ENCODE results near the gene RNF5.
"Not testable (repeated sequence)": the region's sequence is repeated elsewhere in the genome, so short reads cannot be mapped to it uniquely, and the experiment has no call there.

RNF5 gene

DNA sequence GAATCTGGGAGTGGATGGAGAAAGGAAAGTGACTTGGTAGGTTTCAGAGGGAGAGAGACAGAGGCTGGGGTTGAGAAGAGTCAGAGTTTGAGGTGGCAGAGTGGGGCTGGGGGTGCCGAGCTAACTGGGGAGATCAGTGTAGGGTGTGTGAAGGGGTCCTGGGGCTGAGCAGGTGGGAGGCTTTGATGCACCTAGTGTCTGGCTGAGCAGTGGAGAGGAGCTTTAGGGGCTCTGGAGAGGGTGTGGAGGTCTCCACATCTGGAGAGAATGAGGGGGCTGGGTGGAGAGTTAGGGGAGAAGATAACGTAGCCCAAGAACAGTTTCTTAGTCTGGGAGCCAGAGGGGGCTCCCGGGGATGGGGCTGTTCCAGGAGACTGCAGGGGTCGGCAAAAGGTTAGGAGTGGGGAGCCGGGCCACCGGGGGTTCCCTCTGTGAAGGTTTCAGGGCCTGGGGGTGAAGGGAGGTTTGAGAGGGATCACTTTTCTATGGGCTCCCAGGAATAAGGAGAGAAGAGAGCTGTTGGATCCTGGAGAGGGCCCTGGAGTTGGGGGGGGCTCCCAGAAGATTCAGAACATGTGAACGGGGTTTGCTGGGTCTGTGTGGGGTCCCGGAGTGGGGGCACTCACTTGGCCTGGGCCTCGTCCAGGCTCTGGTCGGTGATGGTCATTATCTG, 11.0 kb downstream of the RNF5 start:
- Histone ChIP-seq H3K4me1 (peaks cover 50 to 72% (median 63%) of the 10 kb centered on the region in 10 experiments), H3K9me3 (replicated peaks in 1 of 11) (no peaks in the 10 kb centered on the region), H3K27me3 (no peaks in the 10 kb centered on the region), H3K4me3 (peak overlapping the region; percentile 77 to 91 (median 82)), H3K9ac (peak overlapping the region; percentile 92 to 97 (median 94)), H3K4me2 (peak overlapping the region; percentile 91 to 100 (median 98)), H3K36me3 (peaks cover 23 to 36% (median 31%) of the 10 kb centered on the region in 11 experiments), H4K20me1 (peaks cover 0 to 24% (median 7%) of the 10 kb centered on the region in 11 experiments; a peak in 9 of 22 replicates), H3K27ac (peak overlapping the region; percentile 88 to 99 (median 97))
- no peak for TF ChIP-seq Cebpa-rat (IDR thresholded peaks at IDR 0.05)

DNA sequence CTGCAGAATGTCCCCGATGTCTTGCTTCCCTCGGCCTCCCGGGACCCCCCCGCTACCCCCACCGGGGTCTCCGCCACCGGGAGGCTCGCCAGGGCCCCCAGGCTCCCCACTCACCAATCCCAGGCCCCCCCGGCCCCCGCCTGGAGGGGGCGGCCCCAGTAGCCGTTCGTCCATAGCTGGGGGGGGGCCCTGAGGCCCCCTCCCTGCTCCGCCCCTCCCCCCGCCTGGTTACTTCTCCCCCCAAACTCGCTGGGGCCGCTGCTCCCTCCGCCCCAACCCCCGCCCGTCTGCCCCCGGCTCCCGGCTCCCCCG, 11.5 kb downstream of the RNF5 start:
- Histone ChIP-seq H3K4me1 (peaks cover 53 to 77% (median 68%) of the 10 kb centered on the region in 10 experiments), H3K27ac (peak overlapping the region; percentile 88 to 99 (median 97)), H3K9ac (peak overlapping the region; percentile 92 to 97 (median 94)), H3K27me3 (no peaks in the 10 kb centered on the region), H3K4me3 (peak overlapping the region; percentile 77 to 91 (median 82)), H3K9me3 (replicated peaks in 1 of 11) (no peaks in the 10 kb centered on the region), H3K36me3 (peaks cover 22 to 33% (median 28%) of the 10 kb centered on the region in 11 experiments), H3K4me2 (peak overlapping the region; percentile 91 to 100 (median 98)), H4K20me1 (peaks cover 0 to 22% (median 7%) of the 10 kb centered on the region in 11 experiments; a peak in 8 of 22 replicates)
- TF ChIP-seq Cebpa-rat (IDR thresholded peaks at IDR 0.05) = no peak

DNA sequence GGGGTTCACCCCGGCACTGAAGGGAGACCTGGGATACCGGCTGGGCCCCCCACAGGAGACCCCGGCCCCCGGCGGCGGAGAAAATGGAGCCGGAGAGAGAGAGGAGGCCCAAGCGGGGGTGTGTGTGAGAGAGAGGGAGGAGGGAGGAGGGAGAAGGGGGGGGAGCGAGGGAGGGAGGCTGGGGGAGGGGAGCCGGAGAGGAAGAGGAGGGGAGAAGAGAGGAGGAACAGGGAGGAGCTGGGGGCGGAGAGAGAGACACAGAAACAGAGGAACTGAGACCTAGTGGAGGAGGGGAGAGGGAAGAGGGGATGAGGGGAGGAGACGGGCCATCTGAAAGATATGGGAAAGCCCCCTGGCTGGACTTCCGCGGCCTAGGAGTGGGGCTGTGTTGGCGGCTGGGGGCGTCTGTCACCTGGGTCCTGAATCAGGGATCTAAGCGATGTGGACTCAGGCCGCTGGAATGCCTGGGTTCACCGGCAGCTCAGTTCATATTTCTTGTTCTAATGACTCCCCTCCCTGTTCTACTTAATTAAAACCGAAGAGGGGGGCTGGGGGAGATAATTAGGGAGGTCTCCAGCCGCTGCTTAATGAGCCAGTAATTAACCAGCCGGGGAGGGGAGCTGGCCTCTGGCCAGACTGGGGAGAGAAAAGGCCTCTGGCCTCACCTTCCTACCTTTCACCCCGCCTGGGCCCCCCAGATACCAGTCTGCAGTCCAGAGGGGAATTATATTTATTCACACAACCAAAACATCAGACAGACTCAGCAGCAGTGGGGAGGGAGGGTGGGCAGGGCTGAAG, 12.0 kb downstream of the RNF5 start, which contains the start of gene PBX2:
PBX2 (minus strand) TSS at position 149 of the 798 bp plus-strand sequence. CDS start 287 bp downstream, outside the sequence.
- H3K4me1 ChIP-seq = peaks cover 56 to 83% (median 74%) of the 10 kb centered on the region in 10 experiments

DNA sequence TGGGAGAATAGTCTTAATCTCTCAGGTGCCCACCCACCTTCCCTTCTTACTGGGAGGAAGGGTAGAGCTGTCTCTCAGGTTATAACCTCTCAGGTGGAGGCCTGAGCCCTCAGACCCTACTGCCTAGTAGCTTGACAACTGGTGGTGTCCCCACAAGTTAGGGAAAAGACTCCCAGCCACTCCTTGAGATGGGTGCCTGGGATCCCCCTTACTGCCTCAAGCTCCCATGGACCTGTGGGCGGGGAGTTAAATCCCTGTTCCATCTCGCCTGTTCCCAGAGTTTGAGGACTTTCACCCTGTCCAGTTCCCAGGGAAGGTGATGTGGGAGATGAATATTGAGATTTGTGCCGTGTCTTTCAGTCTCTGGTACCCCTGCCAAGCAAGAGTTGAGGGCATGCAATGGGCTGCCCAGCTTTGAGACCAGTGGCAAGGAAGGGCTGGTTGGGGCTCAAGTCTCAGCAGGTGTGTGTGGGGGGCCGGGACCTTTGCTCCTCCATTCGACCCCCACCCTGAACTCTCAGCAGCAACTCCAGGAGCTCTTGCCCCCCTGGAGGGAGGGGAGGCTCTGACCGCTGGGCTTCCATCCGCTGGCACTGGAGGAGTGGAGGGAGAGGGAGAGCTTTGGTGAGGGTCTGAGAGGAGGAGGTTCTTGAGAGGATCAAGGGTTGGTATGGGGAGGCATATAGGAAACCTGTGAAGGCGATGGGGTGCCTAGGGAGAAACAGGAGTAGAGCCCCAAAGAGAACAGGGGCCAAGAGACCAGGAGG, 12.9 kb downstream of the RNF5 start:
- no peaks in the 10 kb centered on the region for H3K27me3 ChIP-seq
- H3K27ac ChIP-seq = peak overlapping the region; percentile 89 to 99 (median 97)
- H3K9me3 ChIP-seq (replicated peaks in 1 of 11) = no peaks in the 10 kb centered on the region
- peaks cover 52 to 81% (median 73%) of the 10 kb centered on the region in 10 experiments for H3K4me1 ChIP-seq
- no peak for TF ChIP-seq Cebpa-rat (IDR thresholded peaks at IDR 0.05)
- H3K4me2 ChIP-seq = peak overlapping the region; percentile 95 to 100 (median 100)
- H3K36me3 ChIP-seq = peaks cover 19 to 29% (median 24%) of the 10 kb centered on the region in 11 experiments
- H3K4me3 ChIP-seq = peak overlapping the region; percentile 77 to 91 (median 82)
- H4K20me1 ChIP-seq = peaks cover 0 to 19% (median 7%) of the 10 kb centered on the region in 11 experiments; a peak in 8 of 22 replicates
- peak overlapping the region; percentile 92 to 97 (median 94) for H3K9ac ChIP-seq

More for the DNA sequence above, 12.0 kb downstream of the RNF5 start, which contains the start of gene PBX2:
- no peak for TF ChIP-seq Cebpa-rat (IDR thresholded peaks at IDR 0.05)
- no peaks in the 10 kb centered on the region for H3K27me3 ChIP-seq
- peak within 1 kb of the TSS; percentile 92 to 97 (median 94) for H3K9ac ChIP-seq
- H3K9me3 ChIP-seq (replicated peaks in 1 of 11) = no peaks in the 10 kb centered on the region
- H3K4me2 ChIP-seq = peak within 1 kb of the TSS; percentile 96 to 100 (median 100)
- H3K27ac ChIP-seq = peak within 1 kb of the TSS; percentile 89 to 99 (median 97)
- peaks cover 0 to 22% (median 7%) of the 10 kb centered on the region in 11 experiments; a peak in 8 of 22 replicates for H4K20me1 ChIP-seq
- H3K36me3 ChIP-seq = peaks cover 22 to 33% (median 28%) of the 10 kb centered on the region in 11 experiments
- peak within 1 kb of the TSS; percentile 77 to 91 (median 82) for H3K4me3 ChIP-seq

DNA sequence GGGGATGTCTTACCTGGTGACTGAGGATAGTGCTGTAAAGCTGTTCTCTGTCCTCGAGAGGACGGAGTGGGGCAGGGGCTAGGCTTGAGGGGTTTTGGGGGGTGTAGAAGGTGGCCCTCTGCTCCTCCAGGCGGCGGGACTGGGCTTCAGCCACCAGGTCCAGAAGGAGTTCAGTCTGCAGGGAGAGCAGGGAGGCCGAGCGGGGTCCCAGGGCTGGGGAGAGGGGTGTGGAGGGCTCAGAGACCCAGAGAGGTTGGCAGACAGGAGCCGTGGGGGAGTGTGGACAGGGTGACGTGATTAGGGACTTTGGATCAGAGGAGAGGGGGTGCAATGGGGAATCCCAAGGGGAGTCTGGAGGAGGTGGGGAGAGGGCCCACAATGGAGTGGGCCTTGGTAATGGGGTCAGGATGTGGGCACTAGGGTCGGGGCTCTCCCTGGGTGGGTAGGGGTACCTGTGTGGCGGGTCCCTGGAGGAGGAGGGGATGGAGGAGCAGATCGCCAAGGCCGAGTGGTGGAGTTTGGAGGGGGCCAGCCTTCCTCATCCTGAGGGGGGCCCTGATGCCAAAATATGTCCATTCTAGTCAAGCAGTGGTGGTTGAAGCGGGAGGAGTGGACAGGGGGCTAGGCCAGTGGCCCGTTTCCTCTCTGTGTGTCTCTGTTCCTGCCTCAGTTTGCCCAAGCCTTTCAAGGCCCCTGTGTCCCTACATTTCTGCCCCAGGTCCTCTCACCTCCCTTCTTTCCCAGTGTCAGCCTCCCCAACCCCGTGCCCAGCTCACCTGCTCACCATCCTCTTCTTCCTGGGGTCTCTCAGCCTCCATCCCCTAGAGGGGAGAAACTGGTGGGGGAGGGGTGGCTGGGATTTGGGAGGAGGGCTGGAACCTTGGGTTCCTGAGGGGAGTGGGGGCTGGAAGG, 13.7 kb downstream of the RNF5 start:
- peak overlapping the region; percentile 77 to 91 (median 82) for H3K4me3 ChIP-seq
- peaks cover 11 to 21% (median 16%) of the 10 kb centered on the region in 11 experiments for H3K36me3 ChIP-seq
- H3K9me3 ChIP-seq (replicated peaks in 1 of 11) = no peaks in the 10 kb centered on the region
- peak overlapping the region; percentile 89 to 99 (median 97) for H3K27ac ChIP-seq
- H3K9ac ChIP-seq = peak overlapping the region; percentile 92 to 97 (median 94)
- H3K4me2 ChIP-seq = peak overlapping the region; percentile 95 to 100 (median 100)
- H4K20me1 ChIP-seq = peaks cover 0 to 14% (median 3%) of the 10 kb centered on the region in 11 experiments; a peak in 8 of 22 replicates
- peaks cover 51 to 80% (median 72%) of the 10 kb centered on the region in 10 experiments for H3K4me1 ChIP-seq
- no peak for TF ChIP-seq Cebpa-rat (IDR thresholded peaks at IDR 0.05)
- H3K27me3 ChIP-seq = no peaks in the 10 kb centered on the region

DNA sequence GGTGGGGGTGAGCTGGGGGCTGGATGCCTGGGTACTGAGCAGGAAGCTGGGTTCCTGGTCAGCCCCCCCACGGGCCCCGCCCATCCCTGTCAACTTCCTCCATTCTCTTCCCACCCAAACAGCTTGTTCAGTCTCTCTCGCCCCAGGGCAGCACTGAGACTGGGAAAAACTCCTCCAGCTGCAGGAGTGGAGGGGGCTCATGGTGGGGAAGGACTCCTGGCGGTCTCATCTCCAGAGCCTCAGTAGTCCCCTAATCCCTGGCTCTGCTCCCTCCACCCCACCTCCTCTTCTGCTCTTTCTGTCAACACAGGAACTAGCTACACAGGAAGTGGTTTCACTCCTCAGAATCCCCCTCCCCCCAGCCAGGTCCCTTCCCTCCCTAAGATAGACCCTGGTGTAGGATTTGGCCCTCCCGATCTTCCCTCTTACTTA, 14.4 kb downstream of the RNF5 start, which contains the start of gene GPSM3:
GPSM3 (minus strand) TSS at position 36 of the 432 bp plus-strand sequence. CDS start 130 bp downstream, outside the sequence.
- TF ChIP-seq Cebpa-rat (IDR thresholded peaks at IDR 0.05) = no peak
- Histone ChIP-seq H3K27me3 (no peaks in the 10 kb centered on the region), H3K4me3 (peak within 1 kb of the TSS; percentile 77 to 91 (median 82)), H3K4me2 (peak within 1 kb of the TSS; percentile 95 to 100 (median 100)), H3K27ac (peak within 1 kb of the TSS; percentile 89 to 99 (median 97)), H3K9me3 (replicated peaks in 1 of 11) (no peaks in the 10 kb centered on the region), H3K9ac (peak within 1 kb of the TSS; percentile 92 to 97 (median 94)), H3K4me1 (peaks cover 51 to 80% (median 71%) of the 10 kb centered on the region in 10 experiments), H3K36me3 (peaks cover 4 to 14% (median 9%) of the 10 kb centered on the region in 11 experiments), H4K20me1 (peaks cover 0 to 8% (median 0%) of the 10 kb centered on the region in 11 experiments; a peak in 5 of 22 replicates)

DNA sequence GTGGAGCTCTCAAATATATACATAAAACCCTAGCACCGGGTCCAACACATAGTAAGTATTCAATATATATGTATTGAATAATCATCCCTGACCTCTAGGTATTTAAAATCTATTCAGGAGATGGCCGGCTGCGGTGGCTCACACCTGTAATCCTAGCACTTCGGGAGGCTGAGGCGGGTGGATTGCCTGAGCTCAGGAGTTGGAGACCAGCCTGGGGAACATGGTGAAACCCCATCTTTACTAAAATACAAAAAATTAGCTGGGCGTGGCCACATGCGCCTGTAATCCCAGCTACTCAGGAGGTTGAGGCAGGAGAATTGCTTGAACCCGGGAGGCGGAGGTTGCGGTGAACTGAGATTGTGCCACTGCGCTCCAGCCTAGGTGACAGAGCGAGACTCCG, 14.9 kb downstream of the RNF5 start:
- Histone ChIP-seq H3K4me2 (peak overlapping the region; percentile 95 to 100 (median 100)), H3K27ac (peak overlapping the region; percentile 89 to 99 (median 97)), H3K4me1 (peaks cover 51 to 76% (median 67%) of the 10 kb centered on the region in 10 experiments), H3K4me3 (peak overlapping the region; percentile 77 to 91 (median 82)), H3K9ac (peak overlapping the region; percentile 92 to 97 (median 94))
- not testable (repeated sequence) for H3K9me3 ChIP-seq (replicated peaks in 1 of 11); H4K20me1 ChIP-seq; H3K36me3 ChIP-seq; H3K27me3 ChIP-seq

All from BLaER1 treated with 17β-estradiol and CSF1 and Interleukin-3, amounts not matched to agents 10 nM and 100 nM (cell line).